ENCODE measurements around the gene CLDN10.

GRCh38 chr13:95512957-95513356, 39.6 kb upstream of the CLDN10 start:
- TF ChIP-seq CTCF (IDR thresholded peaks at IDR 0.05) = no peak
- TF ChIP-seq POLR2A (IDR thresholded peaks at IDR 0.05) = no peak

Measured in thyroid gland (tissue), 4 donors.